Nucleus accumbens (tissue), 56 donors: ENCODE data around the gene MUL1.

Experiments used
- DNase-seq, 56 donors: peaks; one replicate each; lab custom pipeline; 2025; lab: John Stamatoyannopoulos, UW

The MUL1 gene

GRCh38 chr1:20486457-20487235 is 21.3 kb downstream of the MUL1 start:
- peak in 54 of 56 donors; percentile 39 to 87 (median 72) for DNase-seq

DNA sequence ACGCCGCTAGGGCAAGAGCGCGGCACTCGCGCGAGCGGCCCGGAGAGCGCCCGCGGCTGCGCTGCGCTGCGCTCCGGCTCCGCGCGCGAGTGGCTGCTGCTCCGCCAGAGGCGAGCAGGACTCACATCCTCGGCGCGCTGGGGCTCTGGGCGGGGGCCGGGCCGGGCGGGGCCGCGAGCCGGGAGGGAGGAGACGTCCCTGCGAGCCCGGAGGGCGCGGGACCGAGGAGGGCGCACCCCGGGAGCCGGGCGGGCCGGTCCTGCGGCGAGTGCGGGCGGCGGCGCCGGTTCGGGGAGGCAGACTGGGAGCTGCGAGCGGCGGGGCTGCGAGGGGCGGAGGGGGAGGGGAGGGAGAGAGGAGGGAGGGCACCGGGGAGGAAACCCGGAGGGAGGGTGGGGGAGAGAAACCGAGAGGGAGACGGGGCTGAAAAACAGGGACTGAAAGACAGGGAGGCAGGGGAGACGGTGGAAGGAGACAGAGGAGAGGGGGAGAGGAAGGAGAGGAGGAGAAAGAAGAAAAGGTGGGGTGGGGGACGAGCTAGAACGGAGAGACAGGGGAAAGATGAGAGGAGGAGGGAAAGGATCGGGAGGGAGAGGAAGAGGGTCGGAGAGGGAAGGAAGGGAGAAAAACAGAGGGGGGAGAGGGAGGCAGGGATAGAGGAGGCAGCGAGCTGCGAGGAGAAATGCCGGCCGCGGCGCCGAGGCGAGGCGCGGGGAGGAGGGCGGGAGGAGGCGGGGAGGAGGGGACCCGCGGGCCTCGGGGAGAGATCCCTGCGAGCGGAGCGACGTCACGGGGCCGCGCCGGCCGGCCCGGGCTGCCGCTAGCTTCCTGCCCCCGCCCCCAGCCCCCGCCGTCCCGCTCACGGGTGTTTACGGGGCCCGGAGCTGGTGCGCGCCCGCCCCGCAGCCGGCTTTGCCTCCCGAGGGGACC is 22.2 kb downstream of the MUL1 start, which contains the start of gene CAMK2N1:
Gene CAMK2N1 (minus strand): TSS at position 684 of the 930 bp plus-strand sequence. CDS start 831 bp downstream, outside the sequence.
- DNase-seq: peak in 54 of 56 donors; percentile 42 to 89 (median 78)

GRCh38 chr1:20484519-20485462 is 23.2 kb downstream of the MUL1 start:
- peak in 19 of 56 donors; percentile 18 to 60 (median 44) for DNase-seq

- peak in 39 of 56 donors; percentile 14 to 80 (median 57) for DNase-seq
Measured at GRCh38 chr1:20483833-20484518, 24.0 kb downstream of the MUL1 start.

GRCh38 chr1:20483098-20483832 is 24.7 kb downstream of the MUL1 start:
- DNase-seq: no peak

GRCh38 chr1:20481643-20482498 is 26.1 kb downstream of the MUL1 start:
- peak in 3 of 56 donors; percentile 25 to 35 (median 26) for DNase-seq

DNA sequence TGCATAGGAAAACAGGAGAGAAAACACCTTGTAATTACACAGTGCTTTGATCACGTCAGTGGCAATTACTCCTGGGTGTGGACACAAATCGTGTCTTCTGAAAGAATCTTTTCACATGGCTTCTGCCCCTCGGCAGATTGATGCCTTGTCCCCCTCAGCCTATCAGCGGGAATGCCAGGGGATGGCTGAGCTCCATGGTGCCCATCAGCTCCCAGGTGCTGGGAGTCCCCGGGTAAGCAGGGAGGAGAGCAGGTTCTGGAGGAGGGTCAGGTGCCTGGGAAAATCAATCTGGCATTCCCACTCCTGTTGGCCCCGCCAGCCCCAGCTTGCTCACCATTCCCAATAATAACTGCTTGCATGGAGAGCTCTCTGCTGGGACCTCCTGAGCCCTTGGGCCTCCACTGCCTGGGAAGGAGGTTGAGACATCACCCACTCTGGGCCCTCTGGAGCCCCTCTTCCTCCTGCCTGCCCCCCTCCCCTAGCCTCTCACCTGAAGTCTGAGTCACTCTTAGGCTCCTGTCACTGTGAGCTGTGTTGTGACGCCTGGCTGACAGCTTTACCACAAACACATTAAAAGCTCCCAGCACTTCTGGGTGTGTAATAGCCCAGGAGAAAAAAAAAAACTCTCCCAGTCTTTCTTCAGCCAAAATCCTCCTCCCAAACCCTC is 26.9 kb downstream of the MUL1 start:
- peak in 5 of 56 donors; percentile 14 to 26 (median 23) for DNase-seq

- peak in 45 of 56 donors; percentile 11 to 90 (median 58) for DNase-seq
Measured at GRCh38 chr1:20480243-20480944, 27.6 kb downstream of the MUL1 start.

- DNase-seq: peak in 1 of 56 donors; percentile 51
Measured at GRCh38 chr1:20479840-20480239, 28.1 kb downstream of the MUL1 start.

DNA sequence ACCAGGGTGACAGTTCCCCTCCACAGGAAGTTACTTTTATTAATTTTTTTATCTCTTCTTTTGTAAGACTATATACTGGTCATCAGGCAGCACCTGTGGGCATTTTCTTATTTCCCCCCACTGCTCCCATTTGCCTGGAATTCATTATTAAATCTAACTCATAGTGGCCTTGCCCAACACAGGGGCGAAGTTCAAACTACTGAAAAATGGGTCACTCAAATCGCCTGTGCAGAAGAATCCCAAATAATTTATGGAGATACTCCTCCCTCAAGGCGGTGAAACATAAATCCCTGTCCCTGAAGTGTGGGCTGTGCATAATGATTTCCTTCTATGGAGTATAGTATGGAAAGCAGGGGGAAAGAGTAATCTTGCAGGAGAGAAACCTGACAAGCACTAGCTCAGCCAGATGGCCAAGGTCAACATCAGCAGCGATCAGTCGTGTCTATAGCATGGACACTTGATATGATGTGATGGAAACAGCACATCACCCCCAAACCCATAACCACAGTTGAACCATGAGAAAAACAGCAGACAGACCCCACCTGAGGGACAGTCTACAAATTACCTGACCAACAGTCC is 29.8 kb downstream of the MUL1 start:
- DNase-seq: no peak

GRCh38 chr1:20477348-20478056 is 30.4 kb downstream of the MUL1 start:
- peak in 12 of 56 donors; percentile 9 to 48 (median 22) for DNase-seq

GRCh38 chr1:20476265-20477038 is 31.5 kb downstream of the MUL1 start:
- DNase-seq: peak in 37 of 56 donors; percentile 12 to 86 (median 54)

DNA sequence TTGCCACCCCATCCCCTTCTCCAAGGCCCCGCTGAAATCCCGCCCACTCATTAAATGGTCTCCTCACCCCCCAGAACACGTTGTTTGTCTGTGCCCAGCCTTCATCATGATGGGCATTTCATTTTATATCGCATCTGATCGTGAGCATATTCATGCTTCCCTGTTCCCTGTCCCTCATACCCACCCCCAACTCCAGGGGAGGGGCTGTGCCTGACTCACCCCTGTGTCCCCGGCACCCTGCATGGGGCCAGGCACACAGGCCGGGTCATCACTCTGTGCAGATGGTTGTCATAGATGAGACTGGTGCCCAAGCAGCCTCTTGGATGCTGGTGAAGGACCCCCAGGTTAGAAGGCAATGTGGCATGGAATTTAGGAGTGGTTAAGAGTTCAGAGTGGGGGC is 33.0 kb downstream of the MUL1 start:
- no peak for DNase-seq

GRCh38 chr1:20474333-20474975 is 33.5 kb downstream of the MUL1 start:
- DNase-seq: peak in 1 of 56 donors; percentile 13
